Measurements from ENCODE around the gene SORCS3. TPM values are rescaled to one million over a fixed set of nuclear protein-coding genes. Genes with fewer than 3 reads are reported as not detected.

The SORCS3 gene
- total RNA-seq, 1 experiment from 2014 or later, result 0.04 TPM

GRCh38 chr10:105181626-105182025 is 540.5 kb downstream of the SORCS3 start:
- Histone ChIP-seq H2BK20ac (ENCODE audit: low read depth, low read length, poor library complexity, severe bottlenecking) (no peak overlapping the region), H3K9ac (ENCODE audit: extremely low read depth, insufficient read length, low read length) (no peak overlapping the region), H2BK5ac (ENCODE audit: insufficient read length, low read length) (no peak overlapping the region), H3K79me1 (ENCODE audit: insufficient read depth, low read depth, low read length, poor library complexity, severe bottlenecking) (no peaks in the 10 kb centered on the region), H3K4me1 (ENCODE audit: insufficient read depth, low read length) (no peaks in the 10 kb centered on the region), H2BK15ac (ENCODE audit: low read depth, low read length) (no peak overlapping the region), H3K23me2 (ENCODE audit: insufficient read length, low read depth, low read length, poor library complexity, severe bottlenecking) (no peaks in the 10 kb centered on the region), H3K27me3 (ENCODE audit: insufficient read depth, low read length) (no peaks in the 10 kb centered on the region), H2BK12ac (ENCODE audit: insufficient read length, low read depth, low read length) (no peak overlapping the region), H3K79me2 (ENCODE audit: insufficient read depth, low read length) (no peaks in the 10 kb centered on the region), H2BK120ac (ENCODE audit: low read depth, low read length, poor library complexity, severe bottlenecking) (no peak overlapping the region), H2AK5ac (ENCODE audit: insufficient read length, low read length) (no peak overlapping the region), H3T11ph (ENCODE audit: low read length) (no peak overlapping the region), H4K5ac (ENCODE audit: insufficient read length, low read depth, low read length) (no peak overlapping the region), H3K9me3 (ENCODE audit: control insufficient read depth, low read depth, low read length) (no peaks in the 10 kb centered on the region), H3K4ac (ENCODE audit: low read depth, low read length) (no peak overlapping the region), H3K18ac (ENCODE audit: insufficient read length, low read depth, low read length) (no peak overlapping the region), H2AFZ (ENCODE audit: low read length) (no peak overlapping the region), H3K14ac (ENCODE audit: insufficient read depth, low read length) (no peak overlapping the region), H4K20me1 (ENCODE audit: control insufficient read depth, insufficient read depth, insufficient read length) (no peaks in the 10 kb centered on the region), H4K91ac (ENCODE audit: insufficient read length, low read depth, low read length) (no peak overlapping the region), H3K23ac (ENCODE audit: insufficient read length, low read depth, low read length) (no peak overlapping the region), H3K4me2 (ENCODE audit: insufficient read depth, insufficient read length, low read length) (no peak overlapping the region), H4K8ac (replicated peaks; ENCODE audit: insufficient read length, low read depth, low read length) (no peak overlapping the region), H3K27ac (ENCODE audit: insufficient read length, low read depth, low read length) (no peak overlapping the region), H3K56ac (ENCODE audit: insufficient read length, low read depth, low read length) (no peak overlapping the region)
- TF ChIP-seq CTCF (conservative IDR thresholded peaks at IDR 0.05), result no peak
- Mint-ChIP-seq H3K36me3 (ENCODE audit: insufficient read depth in 1 of 3, low read depth in 3 of 3) (no peaks in the 10 kb centered on the region), H3K27me3 (ENCODE audit: low read depth) (no peaks in the 10 kb centered on the region), H3K27ac (no peak overlapping the region), H3K4me1 (peaks cover 0 to 9% of the 10 kb centered on the region in 2 experiments; a peak in 1 of 4 replicates), H3K4me3 (no peak overlapping the region), H3K9me3 (no peaks in the 10 kb centered on the region)
- DNase-seq, result no peak

All from H9 (cell line).